HG03196 (cell line): ENCODE results near the gene FBXW7.
"Not testable (repeated sequence)": the region's sequence is repeated elsewhere in the genome, so short reads cannot be mapped to it uniquely, and the experiment has no call there.

Experiments used
- ATAC-seq: cut with Tn5 transposase; IDR thresholded peaks from one replicate; pipeline ENCODE4 v1.9.1; 2021; ENCODE audit not compliant: unreplicated experiment

FBXW7 gene

GRCh38 chr4:152550687-152551086, 14.8 kb upstream of the FBXW7 start:
- ATAC-seq = peak; percentile 26

- no peak for ATAC-seq
Observed at GRCh38 chr4:152545088-152545487, 9.2 kb upstream of the FBXW7 start.

- not testable (repeated sequence) for ATAC-seq
Observed at GRCh38 chr4:152544533-152544932, 8.6 kb upstream of the FBXW7 start.

GRCh38 chr4:152540941-152541340, 5.0 kb upstream of the FBXW7 start:
- ATAC-seq = no peak

GRCh38 chr4:152540293-152540674, 4.4 kb upstream of the FBXW7 start:
- ATAC-seq = no peak

- ATAC-seq = no peak
Observed at GRCh38 chr4:152539556-152540292, 3.8 kb upstream of the FBXW7 start.

GRCh38 chr4:152537881-152538280, 2.0 kb upstream of the FBXW7 start:
- no peak for ATAC-seq

GRCh38 chr4:152536545-152537182, 772 bp upstream of the FBXW7 start:
- peak; percentile 32 for ATAC-seq

- peak; percentile 7 for ATAC-seq
Observed at GRCh38 chr4:152535360-152535902, 461 bp downstream of the FBXW7 start.

- no peak for ATAC-seq
Observed at GRCh38 chr4:152534541-152535359, 1.1 kb downstream of the FBXW7 start.

GRCh38 chr4:152531479-152531878, 4.4 kb downstream of the FBXW7 start:
- no peak for ATAC-seq

GRCh38 chr4:152530600-152530999, 5.3 kb downstream of the FBXW7 start:
- no peak for ATAC-seq

- no peak for ATAC-seq
Observed at GRCh38 chr4:152529880-152530279, 6.0 kb downstream of the FBXW7 start.

GRCh38 chr4:152528060-152528459, 7.8 kb downstream of the FBXW7 start:
- ATAC-seq = no peak

- no peak for ATAC-seq
Observed at GRCh38 chr4:152525878-152526277, 10.0 kb downstream of the FBXW7 start.

GRCh38 chr4:152524427-152524826, 11.5 kb downstream of the FBXW7 start:
- ATAC-seq = no peak

GRCh38 chr4:152523731-152524130, 12.2 kb downstream of the FBXW7 start:
- no peak for ATAC-seq

- no peak for ATAC-seq
Observed at GRCh38 chr4:152522754-152523153, 13.1 kb downstream of the FBXW7 start.

GRCh38 chr4:152522245-152522644, 13.6 kb downstream of the FBXW7 start:
- no peak for ATAC-seq

- no peak for ATAC-seq
Observed at GRCh38 chr4:152516156-152516555, 19.7 kb downstream of the FBXW7 start.

GRCh38 chr4:152515678-152516077, 20.2 kb downstream of the FBXW7 start:
- ATAC-seq = no peak

GRCh38 chr4:152514356-152514755, 21.5 kb downstream of the FBXW7 start:
- ATAC-seq = no peak
